A549 (cell line): ENCODE measurements around the gene MVP. TPM values are rescaled to one million over a fixed set of nuclear protein-coding genes. Genes with fewer than 3 reads are reported as not detected.
"Not testable (repeated sequence)": the region's sequence is repeated elsewhere in the genome, so short reads cannot be mapped to it uniquely, and the experiment has no call there.

Experiments
- ATAC-seq, 2 experiments: fragments of 200-7000 bp in 1 of 2; fragments of >200 bp in 1 of 2; cut with Nextera tagmentation in 1 of 2; cut with Tn5 transposase in 1 of 2; 3 replicates each; pipeline versions ENCODE4 v1.8.0 to v1.9.1; 2018 to 2020; ENCODE audit warnings: mild to moderate bottlenecking in 1 of 2, moderate library complexity in 1 of 2
- CTCF ChIA-PET: fragments of 300-600 bp; sonication (Branson Sonifier 250); formaldehyde crosslinking; extraction: SDS; loops from one replicate; lab custom pipeline; 2021; ENCODE audit warnings: antibody characterized with exemption, inconsistent platforms; lab: Yijun Ruan, JAX
- POLR2A ChIA-PET: fragments of 350-600 bp; formaldehyde crosslinking; extraction: SDS; loops from one replicate; lab custom pipeline; 2021; ENCODE audit warnings: antibody characterized with exemption, inconsistent platforms; lab: Yijun Ruan, JAX
- DNase-seq, 2 experiments: peaks; one replicate each; pipeline versions ENCODE4 v3.0.0 to v3.0.0-alpha.2; 2011 to 2016; ENCODE audit warnings: low read depth in 1 of 2, low spot score in 1 of 2
- FAIRE-seq: peaks from 2 replicates; lab custom pipeline; 2011; peaks lifted over from hg19 to GRCh38; lab: Jason Lieb, UNC
- H3K27ac ChIP-seq, 2 experiments: fragments of >200 bp; sonication (Bioruptor Twin); formaldehyde crosslinking; 3 replicates each; pipeline ENCODE4 v1.5.1; 2016 to 2017
- H3K4me1 ChIP-seq: fragments of >200 bp; sonication (Bioruptor Twin); formaldehyde crosslinking; 3 replicates; pipeline ENCODE4 v1.6.1; 2016
- H3K4me2 ChIP-seq: fragments of >200 bp; sonication (Bioruptor Twin); formaldehyde crosslinking; 3 replicates; pipeline ENCODE4 v1.6.1; 2016
- H3K4me3 ChIP-seq: fragments of >200 bp; sonication (Bioruptor Twin); formaldehyde crosslinking; 3 replicates; pipeline ENCODE4 v1.5.1; 2016
- H3K9me3 ChIP-seq: fragments of >200 bp; sonication (Bioruptor Twin); formaldehyde crosslinking; 3 replicates; pipeline ENCODE4 v1.6.1; 2016
- CEBPB ChIP-seq, 2 experiments: fragments of >200 bp in 1 of 2; sonication (Bioruptor Twin) in 1 of 2; formaldehyde crosslinking in 1 of 2; IDR thresholded peaks; 2 replicates each; pipeline ENCODE4 v1.6.1; 2012 to 2016
- CHD4 ChIP-seq: fragments of 200-600 bp; sonication (generic); IDR thresholded peaks from 2 replicates; pipeline ENCODE4 v1.6.1; 2016; ENCODE audit warnings: antibody characterized with exemption, mild to moderate bottlenecking, borderline replicate concordance
- CTCF ChIP-seq: fragments of >200 bp; sonication (Bioruptor Twin); formaldehyde crosslinking; IDR thresholded peaks from 3 replicates; pipeline ENCODE4 v1.5.1; 2016
- E2F6 ChIP-seq: IDR thresholded peaks from 2 replicates; pipeline ENCODE4 v1.6.1; 2012; ENCODE audit warnings: low read depth, borderline replicate concordance
- EP300 ChIP-seq, 2 experiments: fragments of >200 bp; sonication (Bioruptor Twin); formaldehyde crosslinking; IDR thresholded peaks; 2 replicates in 1 of 2; 3 replicates in 1 of 2; pipeline ENCODE4 v1.6.1; 2016 to 2017
- HOXB13 ChIP-seq: fragments of 250-450 bp; sonication (Bioruptor Pico); IDR thresholded peaks from 2 replicates; pipeline ENCODE4 v1.5.0; 2020; ENCODE audit warnings: low read depth, mild to moderate bottlenecking, moderate library complexity
- KDM1A ChIP-seq: fragments of 200-600 bp; sonication (generic); IDR thresholded peaks from 2 replicates; pipeline ENCODE4 v1.6.1; 2016; ENCODE audit warnings: low read depth, mild to moderate bottlenecking
- KDM5A ChIP-seq: fragments of 200-600 bp; sonication (generic); IDR thresholded peaks from 2 replicates; pipeline ENCODE4 v1.6.1; 2016; ENCODE audit warnings: antibody characterized with exemption, mild to moderate bottlenecking
- MAX ChIP-seq: IDR thresholded peaks from 2 replicates; pipeline ENCODE4 v1.6.1; 2012
- MYC ChIP-seq: IDR thresholded peaks from 2 replicates; pipeline ENCODE4 v1.6.1; 2012; ENCODE audit warnings: mild to moderate bottlenecking, inconsistent platforms, low read length, improper control_type of control experiment, borderline replicate concordance
- NR3C1 ChIP-seq: fragments of >200 bp; sonication (Bioruptor Twin); formaldehyde crosslinking; IDR thresholded peaks from 3 replicates; pipeline ENCODE4 v1.6.1; 2017
- RARB ChIP-seq: fragments of 250-450 bp; sonication (Bioruptor Pico); IDR thresholded peaks from 2 replicates; pipeline ENCODE4 v1.8.0; 2021; ENCODE audit warnings: mild to moderate bottlenecking, moderate library complexity
- ZFP36 ChIP-seq: fragments of 450-650 bp; IDR thresholded peaks from 2 replicates; pipeline ENCODE4 v1.6.1; 2014; ENCODE audit warnings: borderline replicate concordance; ENCODE audit not compliant: partially characterized antibody
- WGBS: methylation state at CpG from one replicate; pipeline ENCODE4 v1.1.6; 2017; ENCODE audit errors: missing lambda C conversion rate; 5-methylcytosine and 5-hydroxymethylcytosine counted together
- polyA plus RNA-seq, 4 experiments: library from polyadenylated mRNA; depleted of rRNA in 3 of 4; stranded (reverse); fragments of >200 nt; fragmentation: RNase III in 1 of 4; extraction: RNeasy Plus Mini Kit Qiagen cat#74134 plus additional on column Dnase treatment in 1 of 4; gene quantifications; 2 replicates in 3 of 4; 3 replicates in 1 of 4; pipeline ENCODE4 v1.2.3, GENCODE V29; 2011 to 2017
- TF ChIP-seq, protein P1 (sequence below): fragments of 450-650 bp; IDR thresholded peaks from 2 replicates; pipeline ENCODE4 v1.6.1; 2014; ENCODE audit warnings: antibody characterized with exemption
- TF ChIP-seq, protein P2 (sequence below): fragments of >200 bp; sonication (Bioruptor Twin); formaldehyde crosslinking; IDR thresholded peaks from 2 replicates; pipeline ENCODE4 v1.6.1; 2016

MVP gene
- polyA plus RNA-seq, 2 of the 4 experiments (the other 2 are of a cell fraction): 73.3 to 106 TPM

DNA sequence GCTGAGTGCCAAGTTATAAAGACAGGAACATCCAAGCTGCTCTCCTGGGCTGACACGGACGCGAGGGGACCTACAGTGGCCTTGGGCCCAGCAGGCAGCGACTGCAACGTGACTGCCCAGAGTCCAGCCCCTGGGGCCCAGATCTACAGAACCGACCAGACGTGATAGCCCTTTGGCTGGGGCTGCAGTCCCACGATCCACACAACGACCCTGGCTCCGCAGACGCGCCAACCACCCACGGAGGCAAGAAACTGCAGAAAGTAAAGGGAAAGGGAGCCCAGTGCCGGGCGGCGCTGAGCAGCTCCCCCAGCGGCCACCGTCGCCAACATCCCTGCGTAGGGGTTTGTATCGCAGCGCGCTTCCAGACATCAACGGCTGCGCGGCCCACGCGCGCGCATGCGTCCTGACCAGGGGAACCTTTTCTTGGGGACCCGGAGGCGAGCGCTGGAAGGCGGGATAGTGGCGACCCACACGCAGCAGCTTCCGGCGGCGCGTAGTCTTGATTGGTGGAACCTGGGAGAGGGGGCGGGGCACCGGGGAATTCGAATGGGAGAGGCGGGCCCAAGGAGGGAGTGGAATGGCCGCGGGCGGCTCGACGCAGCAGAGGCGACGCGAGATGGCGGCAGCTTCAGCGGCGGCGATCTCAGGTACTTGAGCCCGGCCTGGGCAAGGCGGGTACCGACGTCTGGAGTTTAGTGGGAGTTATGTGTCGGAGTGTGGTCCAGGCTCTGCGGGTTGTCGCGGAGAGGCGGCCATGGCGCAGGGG is 29.9 kb upstream of the MVP start, which contains the start of gene KIF22 (continued):
- TF ChIP-seq CTCF (peak; percentile 60), RARB (no peak), KDM1A (no peak), CHD4 (no peak), E2F6 (peak; percentile 71), EP300 (IDR thresholded peaks at IDR 0.05) (no peak), MYC (peak; percentile 35; the same call in 1 of the 2 replicates), NR3C1 (no peak), HOXB13 (CRISPR knock-in tag) (no peak)

DNA sequence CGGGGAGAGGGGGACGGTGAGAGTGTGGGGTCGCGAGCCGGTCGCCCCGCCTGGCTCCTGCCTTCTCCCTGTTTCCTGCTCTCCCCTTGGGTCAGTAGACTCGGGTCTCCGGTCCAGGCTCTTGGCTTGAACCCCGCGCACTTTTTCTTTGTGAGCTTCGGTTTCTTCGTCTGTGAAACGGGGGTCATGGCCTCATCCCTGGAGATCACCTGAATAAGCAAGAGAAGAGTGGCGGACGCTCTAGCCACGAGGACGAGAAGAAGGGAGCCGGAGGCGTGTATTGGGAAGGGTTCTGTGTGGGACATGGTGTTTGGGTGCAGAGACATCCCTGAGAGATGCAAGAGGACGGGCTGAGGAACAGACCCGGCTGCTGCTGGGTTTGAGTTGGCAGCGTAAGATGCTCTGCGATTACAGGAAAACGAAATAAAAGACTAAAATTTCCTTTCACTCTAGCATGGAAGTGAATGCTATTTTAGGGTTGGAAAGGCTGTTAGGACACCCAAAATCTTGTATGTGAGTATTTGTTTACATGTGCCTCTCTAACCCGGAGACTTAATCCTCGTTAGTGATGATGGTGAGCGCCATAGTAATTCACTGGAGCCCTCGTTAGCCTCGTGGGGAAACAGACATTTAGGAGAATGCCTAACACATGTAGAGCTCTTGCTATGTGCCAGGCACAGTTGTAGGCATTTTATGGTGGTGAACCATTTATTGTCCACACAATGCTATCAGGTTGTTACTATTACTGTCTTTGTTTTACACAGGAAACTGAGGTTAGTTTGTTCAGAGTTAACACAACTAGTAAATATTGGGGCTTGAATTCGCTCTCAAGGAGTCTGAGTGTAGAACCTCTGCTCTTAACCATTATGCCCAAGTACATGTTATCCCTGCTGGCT is 29.1 kb upstream of the MVP start:
- ATAC-seq (peak; percentile 48 to 61), DNase-seq (peak in 1 of 2 experiments; percentile 38), FAIRE-seq (no peak)
- ChIA-PET CTCF (interaction anchor here (0.7 to 4.4 kb wide), 19 partner anchors 11 to 262 kb away, joined by 3 to 54 read pairs (median 6); a partner anchor contains a TSS), POLR2A (interaction anchor here (0.9 to 2.3 kb wide), 9 partner anchors 7 to 91 kb away, joined by 3 to 25 read pairs (median 4); partner anchors contain the start of genes MAZ and PAGR1)
- peak overlapping the region; percentile 89 to 96 for H3K27ac ChIP-seq
- WGBS: under 1% methylated on average over 27 of the region's 31 CpGs
- peaks cover 20% of the 10 kb centered on the region for H3K4me1 ChIP-seq
- peak; percentile 43; the same call in 1 of the 2 replicates for TF ChIP-seq KDM5A
- TF ChIP-seq ZFP36: no peak
- peak overlapping the region; percentile 94 for H3K4me3 ChIP-seq
- H3K4me2 ChIP-seq: peak overlapping the region; percentile 76
- H3K9me3 ChIP-seq: no peaks in the 10 kb centered on the region

DNA sequence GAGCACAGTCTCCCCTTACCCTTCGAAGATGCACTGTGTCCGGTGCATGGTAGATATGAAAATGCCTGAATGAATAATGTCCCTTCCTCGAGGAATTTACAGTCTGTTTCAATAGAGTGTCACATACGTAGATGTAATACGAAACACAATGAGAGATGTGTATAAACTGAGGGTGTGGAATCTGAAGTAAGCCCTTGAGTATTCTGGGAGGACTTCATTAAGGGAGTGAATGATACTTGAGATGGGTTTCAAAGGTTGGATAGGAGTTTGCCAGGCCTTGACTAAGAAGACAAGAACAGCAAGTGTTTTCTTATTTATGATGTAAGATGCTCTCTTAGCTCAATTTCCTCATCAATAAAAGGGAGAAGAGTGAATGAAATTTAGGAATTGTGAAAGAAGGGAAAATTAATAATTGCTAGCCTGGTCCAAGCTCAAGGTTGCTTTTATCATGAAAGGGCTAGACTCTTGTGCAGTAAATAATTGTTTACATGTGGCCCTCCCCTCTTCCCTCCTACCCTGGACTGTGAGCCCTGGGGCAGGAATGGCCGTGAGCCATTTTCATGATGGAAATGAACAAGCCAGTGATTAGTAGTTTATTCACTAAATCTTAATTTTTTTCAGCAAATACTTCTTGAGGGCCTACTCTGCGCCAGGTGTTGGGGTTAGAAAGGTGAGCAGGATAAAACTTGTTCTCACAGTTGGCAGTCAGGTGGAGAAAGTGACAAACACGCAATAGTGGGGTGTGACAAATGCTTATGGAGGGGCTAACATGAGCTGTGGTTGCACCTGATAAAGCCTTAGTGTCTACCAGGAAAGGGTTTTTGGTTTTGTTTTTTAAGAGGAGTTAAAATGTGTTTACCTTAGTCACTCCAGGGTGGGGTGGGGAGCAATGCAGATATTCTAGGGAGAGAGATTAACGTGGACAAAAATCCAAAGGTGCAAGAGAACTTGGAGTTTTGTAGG is 28.1 kb upstream of the MVP start:
- H3K27ac ChIP-seq: peak overlapping the region; percentile 89 to 96; a peak in 4 of 6 replicates
- DNase-seq: no peak
- POLR2A ChIA-PET: interaction anchor here (1.4 kb wide), 1 partner anchor 12 kb away, joined by 4 read pairs; no protein-coding TSS in a partner anchor
- FAIRE-seq: no peak
- H3K9me3 ChIP-seq: no peaks in the 10 kb centered on the region
- ATAC-seq: no peak
- CTCF ChIA-PET: interaction anchor here (0.7 to 4.4 kb wide), 3 partner anchors 10 to 25 kb away, joined by 3 to 54 read pairs (median 14); no protein-coding TSS in a partner anchor
- 72% methylated on average over 9 of the region's 9 CpGs for WGBS
- H3K4me1 ChIP-seq: peaks cover 20% of the 10 kb centered on the region
- H3K4me2 ChIP-seq: peak overlapping the region; percentile 76
- H3K4me3 ChIP-seq: peak overlapping the region; percentile 94
- TF ChIP-seq CEBPB (IDR thresholded peaks at IDR 0.05): no peak
- TF ChIP-seq MAX: 0 out of 2 replicates have a peak, but pooled peaks have one; percentile 3
- TF ChIP-seq, protein P1, sequence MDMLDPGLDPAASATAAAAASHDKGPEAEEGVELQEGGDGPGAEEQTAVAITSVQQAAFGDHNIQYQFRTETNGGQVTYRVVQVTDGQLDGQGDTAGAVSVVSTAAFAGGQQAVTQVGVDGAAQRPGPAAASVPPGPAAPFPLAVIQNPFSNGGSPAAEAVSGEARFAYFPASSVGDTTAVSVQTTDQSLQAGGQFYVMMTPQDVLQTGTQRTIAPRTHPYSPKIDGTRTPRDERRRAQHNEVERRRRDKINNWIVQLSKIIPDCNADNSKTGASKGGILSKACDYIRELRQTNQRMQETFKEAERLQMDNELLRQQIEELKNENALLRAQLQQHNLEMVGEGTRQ: no peak
- TF ChIP-seq CHD4: no peak
- TF ChIP-seq, protein P2, sequence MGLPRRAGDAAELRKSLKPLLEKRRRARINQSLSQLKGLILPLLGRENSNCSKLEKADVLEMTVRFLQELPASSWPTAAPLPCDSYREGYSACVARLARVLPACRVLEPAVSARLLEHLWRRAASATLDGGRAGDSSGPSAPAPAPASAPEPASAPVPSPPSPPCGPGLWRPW: no peak
- TF ChIP-seq, all 56 proteins: peak for 1

DNA sequence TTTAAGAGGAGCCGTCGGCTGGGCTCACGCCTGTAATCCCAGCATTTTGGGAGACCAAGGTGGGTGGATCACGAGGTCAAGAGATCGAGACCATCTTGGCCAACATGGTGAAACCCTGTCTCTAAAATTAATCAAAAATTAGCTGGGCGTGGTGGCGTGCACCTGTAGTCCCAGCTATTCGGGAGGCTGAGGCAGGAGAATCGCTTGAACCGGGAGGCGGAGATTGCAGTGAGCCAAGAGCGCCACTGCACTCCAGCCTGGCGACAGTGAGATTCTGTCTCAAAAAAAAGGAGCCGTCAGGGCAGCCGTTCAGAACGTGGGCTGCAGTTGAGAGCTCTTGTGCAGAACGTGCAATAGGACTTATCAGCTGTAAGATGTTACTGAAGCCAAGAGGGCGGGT is 27.1 kb upstream of the MVP start:
- not testable (repeated sequence) for H3K9me3 ChIP-seq, H3K27ac ChIP-seq, H3K4me3 ChIP-seq, FAIRE-seq, ATAC-seq, DNase-seq, H3K4me2 ChIP-seq
- H3K4me1 ChIP-seq: peaks cover 20% of the 10 kb centered on the region
- ChIA-PET POLR2A (interaction anchor here (1.4 kb wide), 1 partner anchor 11 kb away, joined by 4 read pairs; no protein-coding TSS in a partner anchor), CTCF (interaction anchor here (1.4 kb wide), 1 partner anchor 102 kb away, joined by 4 read pairs; no protein-coding TSS in a partner anchor)
- WGBS: 95% methylated on average over 18 of the region's 18 CpGs
